ENCODE measurements around the gene PLEKHA6.

PLEKHA6 gene

GRCh38 chr1:204264805-204265204 lies 94.9 kb downstream of the PLEKHA6 start:
- TF ChIP-seq CTCF (IDR thresholded peaks at IDR 0.05; ENCODE audit: low read depth, low read length), result no peak
- no peak for DNase-seq (ENCODE audit: extremely low read depth, low read depth)

- no peak for TF ChIP-seq CTCF (IDR thresholded peaks at IDR 0.05; ENCODE audit: low read depth, low read length)
- DNase-seq (ENCODE audit: extremely low read depth, low read depth), result no peak
Observed at GRCh38 chr1:204263254-204263910, 96.3 kb downstream of the PLEKHA6 start.

- no peak for DNase-seq (ENCODE audit: extremely low read depth, low read depth)
- no peak for TF ChIP-seq CTCF (IDR thresholded peaks at IDR 0.05; ENCODE audit: low read depth, low read length)
Observed at GRCh38 chr1:204262506-204263253, 97.0 kb downstream of the PLEKHA6 start.

GRCh38 chr1:204261746-204262505 lies 97.8 kb downstream of the PLEKHA6 start:
- no peak for TF ChIP-seq CTCF (IDR thresholded peaks at IDR 0.05; ENCODE audit: low read depth, low read length)
- no peak for DNase-seq (ENCODE audit: extremely low read depth, low read depth)

- DNase-seq (ENCODE audit: extremely low read depth, low read depth), result no peak
- no peak for TF ChIP-seq CTCF (IDR thresholded peaks at IDR 0.05; ENCODE audit: low read depth, low read length)
Observed at GRCh38 chr1:204261266-204261665, 98.5 kb downstream of the PLEKHA6 start.

GRCh38 chr1:204260601-204261197 lies 99.0 kb downstream of the PLEKHA6 start:
- no peak for DNase-seq (ENCODE audit: extremely low read depth, low read depth)
- no peak for TF ChIP-seq CTCF (IDR thresholded peaks at IDR 0.05; ENCODE audit: low read depth, low read length)
